Hepatocyte (in vitro differentiated cells): Measurements from ENCODE around the gene CPTP.

ENCODE experiments used
- EZH2 ChIP-seq: fragments of 200-600 bp; sonication (generic); IDR thresholded peaks from 2 replicates; pipeline ENCODE4 v1.6.1; 2016; ENCODE audit warnings: antibody characterized with exemption, mild to moderate bottlenecking, borderline replicate concordance
- EZH2phosphoT487 ChIP-seq: fragments of 200-600 bp; sonication (generic); IDR thresholded peaks from one replicate; pipeline ENCODE4 v1.6.1; 2018; ENCODE audit warnings: antibody characterized with exemption, mild to moderate bottlenecking, low read depth, moderate library complexity; ENCODE audit not compliant: unreplicated experiment, severe bottlenecking
- TF ChIP-seq, protein P1 (sequence below): fragments of 200-600 bp; sonication (generic); IDR thresholded peaks from 2 replicates; pipeline ENCODE4 v1.5.1; 2016; ENCODE audit warnings: antibody characterized with exemption, mild to moderate bottlenecking; ENCODE audit not compliant: poor library complexity

DNA sequence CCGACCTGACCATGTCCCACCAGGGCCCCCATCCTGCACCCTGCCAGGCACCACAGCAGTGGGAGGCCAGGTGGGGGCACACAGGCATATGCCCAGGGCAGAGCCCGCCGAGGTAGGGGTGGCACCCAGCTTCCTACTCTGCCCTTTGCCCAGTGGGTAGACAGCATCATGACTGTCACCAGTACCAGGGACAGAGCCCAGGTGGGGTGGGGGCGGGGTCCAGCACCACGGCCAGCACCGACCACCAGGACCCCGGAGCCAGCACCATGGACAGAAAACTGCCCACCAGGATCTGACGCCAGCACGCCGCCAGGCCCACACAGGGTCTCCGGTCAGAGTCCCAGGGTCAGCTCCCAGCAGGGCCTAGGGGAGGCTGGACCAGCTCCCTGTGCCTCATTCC, 10.2 kb downstream of the CPTP start:
- TF ChIP-seq, protein P1, sequence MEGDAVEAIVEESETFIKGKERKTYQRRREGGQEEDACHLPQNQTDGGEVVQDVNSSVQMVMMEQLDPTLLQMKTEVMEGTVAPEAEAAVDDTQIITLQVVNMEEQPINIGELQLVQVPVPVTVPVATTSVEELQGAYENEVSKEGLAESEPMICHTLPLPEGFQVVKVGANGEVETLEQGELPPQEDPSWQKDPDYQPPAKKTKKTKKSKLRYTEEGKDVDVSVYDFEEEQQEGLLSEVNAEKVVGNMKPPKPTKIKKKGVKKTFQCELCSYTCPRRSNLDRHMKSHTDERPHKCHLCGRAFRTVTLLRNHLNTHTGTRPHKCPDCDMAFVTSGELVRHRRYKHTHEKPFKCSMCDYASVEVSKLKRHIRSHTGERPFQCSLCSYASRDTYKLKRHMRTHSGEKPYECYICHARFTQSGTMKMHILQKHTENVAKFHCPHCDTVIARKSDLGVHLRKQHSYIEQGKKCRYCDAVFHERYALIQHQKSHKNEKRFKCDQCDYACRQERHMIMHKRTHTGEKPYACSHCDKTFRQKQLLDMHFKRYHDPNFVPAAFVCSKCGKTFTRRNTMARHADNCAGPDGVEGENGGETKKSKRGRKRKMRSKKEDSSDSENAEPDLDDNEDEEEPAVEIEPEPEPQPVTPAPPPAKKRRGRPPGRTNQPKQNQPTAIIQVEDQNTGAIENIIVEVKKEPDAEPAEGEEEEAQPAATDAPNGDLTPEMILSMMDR: no peak
- TF ChIP-seq EZH2: no peak
- TF ChIP-seq EZH2phosphoT487: no peak
